NCI-H524 (cell line): ENCODE data around the gene ZIC1.

ENCODE experiments used
- DNase-seq, 2 experiments: peaks; one replicate each; lab custom pipeline; 2025; lab: John Stamatoyannopoulos, UW

ZIC1 gene

DNA sequence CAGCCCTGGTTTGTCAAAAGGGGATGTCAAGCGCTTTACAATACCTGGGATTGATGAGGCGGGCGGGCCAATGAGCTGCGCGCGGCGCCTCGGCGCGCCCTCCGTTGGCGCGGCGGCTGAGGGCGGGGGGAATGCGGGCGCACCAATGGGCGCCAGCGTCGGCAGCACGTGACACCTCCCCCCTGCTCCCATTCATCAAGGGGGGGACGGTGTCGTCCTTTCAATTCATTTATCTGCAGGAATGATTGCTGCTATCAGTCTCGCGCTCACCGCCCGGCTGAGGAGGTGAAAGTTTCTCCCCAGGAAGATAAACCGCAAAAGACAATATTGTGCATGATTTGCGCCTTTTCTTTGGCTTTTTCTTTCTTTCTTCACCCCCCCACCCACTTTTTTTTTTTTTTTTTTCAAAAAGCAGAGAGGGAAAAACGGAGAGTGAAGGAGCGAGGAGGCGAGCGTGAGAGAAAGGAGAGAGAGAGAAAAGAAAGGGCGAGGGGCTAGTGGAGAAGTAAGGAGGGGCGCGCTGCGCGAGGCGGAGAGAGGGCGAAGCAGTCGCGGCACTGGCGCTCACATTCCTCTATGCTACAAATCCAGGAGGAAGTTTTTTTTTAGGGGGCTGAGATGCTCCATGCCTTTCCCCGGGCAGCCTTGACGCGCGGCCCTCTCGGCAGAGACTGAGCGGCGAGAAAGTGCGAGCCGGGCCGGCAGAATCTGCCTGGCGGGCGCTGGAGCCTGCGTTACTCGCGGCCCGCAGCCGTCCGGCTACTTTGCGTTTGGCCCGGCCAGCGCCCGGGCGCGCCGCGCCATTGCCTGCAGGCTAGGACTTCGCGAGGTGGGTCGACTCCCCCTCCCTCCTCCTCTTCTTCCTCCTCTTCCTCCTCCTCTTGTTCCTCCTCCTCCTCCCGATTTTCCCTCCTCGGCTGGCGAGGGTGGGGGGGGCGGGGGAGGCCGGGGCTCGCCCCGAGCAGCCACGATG, at the start of gene ZIC1:
ZIC1 (plus strand) TSS at position 223 of the 973 bp plus-strand sequence; CDS start at position 971, 748 bp downstream.
- DNase-seq: peak; percentile 93 to 94

DNA sequence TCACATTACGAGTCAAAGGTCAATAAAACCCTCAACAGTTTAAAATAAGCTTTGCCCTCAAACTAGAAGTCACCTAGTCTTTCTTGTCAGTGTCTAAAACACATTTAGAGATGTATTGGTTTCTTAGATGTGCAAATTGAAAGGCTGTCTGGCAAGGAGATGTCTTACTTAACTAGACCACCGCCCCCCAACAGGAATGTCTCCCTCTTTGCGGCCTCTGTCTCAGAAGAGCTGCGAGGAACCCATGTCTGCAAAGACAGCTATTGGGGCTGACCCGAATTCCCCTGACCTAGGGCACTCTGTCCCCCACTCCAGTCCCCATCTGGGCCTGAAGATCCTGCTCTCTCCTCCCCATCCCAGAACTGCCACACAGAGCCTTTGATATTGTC, 49.1 kb upstream of the ZIC1 start:
- no peak for DNase-seq

- DNase-seq: peak; percentile 35 to 81
Observed at GRCh38 chr3:147360646-147361453, 48.3 kb upstream of the ZIC1 start.

DNA sequence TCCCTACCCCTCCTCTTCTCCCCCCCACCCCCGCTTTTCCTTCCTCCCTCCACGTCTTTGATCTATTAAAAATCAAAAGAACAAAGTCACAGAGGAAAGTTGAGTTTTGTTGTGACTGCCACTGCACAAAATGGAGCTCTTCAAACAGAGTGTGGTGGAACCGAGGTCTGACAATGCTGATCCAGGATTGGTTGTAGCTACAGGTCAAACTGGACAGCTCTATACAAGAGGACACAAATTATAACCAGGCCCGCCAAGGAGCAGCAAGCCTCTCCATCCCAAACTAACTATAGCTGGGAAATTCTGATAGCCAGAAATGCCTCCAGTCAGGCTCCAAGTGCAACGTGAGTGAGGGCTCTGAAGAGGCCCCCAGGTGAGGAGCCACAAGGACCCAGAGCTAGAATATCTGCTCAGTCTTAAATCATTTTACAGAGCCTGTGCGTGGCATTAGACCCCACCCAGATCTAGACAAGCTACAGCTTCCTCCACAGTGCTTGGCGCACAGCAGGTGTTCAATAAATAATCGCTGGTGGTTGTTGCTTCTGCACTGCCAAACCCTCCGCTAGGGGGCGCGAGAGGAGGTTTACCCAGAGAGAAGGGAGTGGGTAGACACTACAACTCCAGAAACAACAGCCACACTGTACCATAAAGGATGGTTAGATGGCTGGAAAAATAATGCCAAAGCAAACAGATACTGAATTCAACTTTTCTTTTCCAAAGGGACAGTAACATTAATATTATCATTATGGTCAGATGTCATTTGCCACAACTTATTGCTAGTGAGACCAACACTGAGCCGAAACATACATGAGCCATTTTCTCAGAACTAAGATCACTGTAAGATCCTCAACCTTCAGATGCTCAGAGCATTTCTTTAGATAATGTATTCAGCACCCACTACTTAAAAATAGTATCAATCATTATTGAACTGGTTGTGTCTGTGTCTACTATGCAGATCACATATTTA, 47.4 kb upstream of the ZIC1 start:
- DNase-seq: peak; percentile 31 to 70

- no peak for DNase-seq
Observed at GRCh38 chr3:147364771-147365170, 44.4 kb upstream of the ZIC1 start.

GRCh38 chr3:147365196-147366115, 43.7 kb upstream of the ZIC1 start:
- DNase-seq: no peak

- no peak for DNase-seq
Observed at GRCh38 chr3:147367676-147368075, 41.5 kb upstream of the ZIC1 start.

DNA sequence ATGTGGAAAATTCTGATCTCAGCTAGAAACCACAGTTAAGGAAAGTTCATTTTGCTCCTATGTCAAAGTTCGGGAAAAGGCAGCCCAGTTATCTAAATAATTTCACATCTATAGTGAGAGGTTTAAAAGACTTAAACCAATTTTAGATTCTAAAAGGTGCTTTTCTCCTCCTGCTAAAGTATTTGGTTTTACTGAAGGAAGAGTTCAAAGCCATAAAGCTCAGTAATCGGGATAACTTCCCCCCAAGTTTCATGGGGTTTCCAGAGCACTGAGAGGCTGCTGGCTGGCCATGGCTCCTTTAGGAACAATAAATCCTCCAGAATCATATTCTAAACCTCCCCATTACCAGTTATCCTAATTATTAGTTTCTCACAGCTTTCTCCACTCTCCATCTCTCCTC, 41.0 kb upstream of the ZIC1 start:
- DNase-seq: no peak

- no peak for DNase-seq
Observed at GRCh38 chr3:147368561-147369221, 40.5 kb upstream of the ZIC1 start.

- peak in 1 of 2 experiments; percentile 20 for DNase-seq
Observed at GRCh38 chr3:147369231-147369630, 39.9 kb upstream of the ZIC1 start.

GRCh38 chr3:147369661-147370123, 39.5 kb upstream of the ZIC1 start:
- peak in 1 of 2 experiments; percentile 20 for DNase-seq

DNA sequence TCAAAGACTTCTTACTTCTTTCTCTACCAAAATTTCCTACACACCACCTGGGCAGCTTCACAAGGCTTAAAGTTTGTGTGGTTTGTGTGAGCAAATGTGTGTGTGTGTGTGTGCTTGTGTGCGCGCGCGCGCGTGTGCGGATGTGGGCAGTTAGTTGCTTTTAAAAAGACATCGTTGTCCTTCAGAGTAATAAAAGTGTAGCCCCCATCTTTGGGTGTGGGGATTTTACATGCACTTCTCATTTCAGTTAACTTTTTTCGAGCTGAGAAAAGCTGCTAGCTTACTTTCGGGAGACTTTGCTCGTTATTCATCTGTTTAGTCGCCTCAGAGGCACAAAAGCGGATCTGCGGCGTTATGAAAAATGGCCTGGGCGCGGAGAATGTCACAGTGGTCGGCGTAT, 38.8 kb upstream of the ZIC1 start:
- DNase-seq: no peak

DNA sequence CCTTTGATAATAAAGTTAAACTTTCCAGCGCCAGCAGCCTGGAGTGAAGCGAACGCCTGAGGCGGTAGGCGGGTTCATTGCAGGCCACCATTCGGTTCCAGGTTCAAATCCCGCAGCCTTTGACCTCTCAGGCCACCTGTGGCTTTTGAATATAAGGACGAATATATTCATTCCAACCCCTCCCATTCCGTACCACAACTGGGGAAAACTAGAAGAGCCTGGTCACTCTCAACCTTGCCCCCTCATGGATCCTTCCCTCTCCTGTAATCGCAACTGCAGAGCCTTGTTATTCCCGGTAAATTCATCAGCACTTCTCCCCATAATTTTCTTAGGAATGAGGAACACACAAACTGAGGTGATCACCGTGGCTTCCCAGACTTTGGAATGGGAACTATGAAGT, 38.0 kb upstream of the ZIC1 start:
- no peak for DNase-seq

- DNase-seq: no peak
Observed at GRCh38 chr3:147371771-147372340, 37.3 kb upstream of the ZIC1 start.

DNA sequence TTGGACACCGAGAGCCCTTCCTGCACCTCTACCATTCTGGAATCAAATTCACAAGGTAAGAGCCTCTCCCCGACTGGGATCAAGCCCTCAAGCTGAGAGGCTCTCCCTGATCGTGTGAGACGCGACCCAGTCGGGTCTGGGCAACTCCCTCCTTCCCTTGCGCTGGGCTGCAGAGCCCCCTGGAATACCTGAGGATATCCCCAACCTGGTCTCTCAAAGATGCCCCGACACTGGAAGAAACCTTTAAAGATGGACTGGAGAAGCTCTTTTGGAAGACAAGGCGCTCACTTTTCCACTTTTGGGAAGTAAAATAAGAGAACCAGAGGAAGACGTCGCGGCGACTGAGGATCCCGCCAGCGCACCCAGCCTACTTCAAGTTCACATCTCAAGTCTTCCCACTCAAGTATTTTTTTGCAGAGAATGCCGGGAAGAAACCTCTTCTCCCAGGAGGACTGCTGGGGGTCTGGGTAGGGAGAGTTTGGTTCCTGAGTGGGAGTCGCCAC, 36.6 kb upstream of the ZIC1 start:
- DNase-seq: no peak

DNA sequence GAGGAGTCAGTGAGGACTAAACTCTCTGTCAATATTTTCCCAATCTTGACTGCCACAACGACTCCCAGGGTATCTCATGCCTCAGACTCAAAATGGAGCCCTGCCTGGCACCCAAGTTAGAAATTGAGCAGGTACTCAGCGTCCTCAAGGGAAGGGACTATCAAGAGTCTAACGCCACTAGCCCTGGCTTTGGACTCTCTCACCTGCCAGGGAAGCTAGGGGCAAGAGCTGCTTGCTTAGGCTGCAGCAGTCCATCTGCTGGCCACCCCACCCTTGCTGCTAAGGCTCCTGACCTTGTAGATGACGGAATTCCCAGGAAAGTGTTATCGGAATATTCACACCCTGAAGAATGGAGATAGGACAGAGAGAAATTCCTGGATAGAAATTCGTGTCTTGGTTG, 35.9 kb upstream of the ZIC1 start:
- no peak for DNase-seq

GRCh38 chr3:147377412-147378367, 31.5 kb upstream of the ZIC1 start:
- no peak for DNase-seq

DNA sequence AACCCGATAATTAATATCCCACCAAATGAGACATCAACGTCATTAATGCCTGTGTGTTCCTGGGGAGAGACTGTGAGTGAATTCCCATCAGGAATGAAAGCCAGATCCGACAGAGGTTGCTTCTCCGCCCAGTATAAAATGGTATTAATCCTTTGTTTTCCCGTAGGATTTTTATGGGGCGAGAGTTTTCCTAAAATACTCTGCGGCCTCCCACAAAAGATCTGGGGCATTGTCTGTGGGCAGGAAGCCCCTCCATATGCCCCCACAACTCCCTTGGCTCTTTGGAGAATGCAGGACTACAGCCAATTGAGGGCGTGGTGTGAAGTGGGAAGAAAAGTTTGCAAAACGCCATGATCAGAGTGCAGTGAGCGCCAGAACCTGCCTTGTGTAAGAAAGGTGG, 29.5 kb upstream of the ZIC1 start:
- no peak for DNase-seq
